Activated T-cell treated with anti-CD3 and anti-CD28 coated beads, Interleukin-2, amount 50 U/mL, for 24 hours (primary cell): ENCODE results near the gene MAEA.
"Not testable (repeated sequence)": the region's sequence is repeated elsewhere in the genome, so short reads cannot be mapped to it uniquely, and the experiment has no call there.

Experiments
- DNase-seq: peaks from one replicate; pipeline ENCODE4 v3.0.0-alpha.2; 2020
- H3K27ac Mint-ChIP-seq: 2 replicates; pipeline ENCODE4 v1.8.0; 2020; ENCODE audit warnings: mild to moderate bottlenecking, mixed read lengths
- H3K27me3 Mint-ChIP-seq: 2 replicates; pipeline ENCODE4 v1.8.0; 2020; ENCODE audit warnings: mixed read lengths
- H3K36me3 Mint-ChIP-seq: 2 replicates; pipeline ENCODE4 v1.8.0; 2020; ENCODE audit warnings: low read depth, mixed read lengths
- H3K4me1 Mint-ChIP-seq: 2 replicates; pipeline ENCODE4 v1.8.0; 2020; ENCODE audit warnings: low read depth, mixed read lengths
- H3K4me3 Mint-ChIP-seq: 2 replicates; pipeline ENCODE4 v1.8.0; 2020; ENCODE audit warnings: mild to moderate bottlenecking, moderate library complexity, mixed read lengths
- H3K9me3 Mint-ChIP-seq: 2 replicates; pipeline ENCODE4 v1.8.0; 2020; ENCODE audit warnings: mixed read lengths

The MAEA gene

GRCh38 chr4:1285151-1285789 is 4.4 kb upstream of the MAEA start:
- no peaks in the 10 kb centered on the region for H3K9me3 Mint-ChIP-seq
- H3K27me3 Mint-ChIP-seq = no peaks in the 10 kb centered on the region
- no peak overlapping the region for H3K27ac Mint-ChIP-seq
- H3K4me3 Mint-ChIP-seq = no peak overlapping the region
- peaks cover 2% of the 10 kb centered on the region for H3K36me3 Mint-ChIP-seq
- H3K4me1 Mint-ChIP-seq = peaks cover 8% of the 10 kb centered on the region
- no peak for DNase-seq

GRCh38 chr4:1285790-1286553 is 3.7 kb upstream of the MAEA start:
- Mint-ChIP-seq H3K4me1 (peaks cover 10% of the 10 kb centered on the region), H3K9me3 (no peaks in the 10 kb centered on the region), H3K27ac (no peak overlapping the region), H3K4me3 (no peak overlapping the region), H3K36me3 (peaks cover 7% of the 10 kb centered on the region), H3K27me3 (no peaks in the 10 kb centered on the region)
- peak; percentile 57 for DNase-seq

GRCh38 chr4:1288786-1289185 is 905 bp upstream of the MAEA start:
- Mint-ChIP-seq H3K4me3 (peak overlapping the region; percentile 97), H3K27me3 (no peaks in the 10 kb centered on the region), H3K9me3 (no peaks in the 10 kb centered on the region), H3K36me3 (peaks cover 28% of the 10 kb centered on the region), H3K27ac (peak overlapping the region; percentile 92), H3K4me1 (peaks cover 31% of the 10 kb centered on the region)
- DNase-seq = no peak

GRCh38 chr4:1290165-1290977 is 680 bp downstream of the MAEA start:
- Mint-ChIP-seq H3K4me3 (peak overlapping the region; percentile 97), H3K27me3 (no peaks in the 10 kb centered on the region), H3K27ac (peak overlapping the region; percentile 96), H3K9me3 (no peaks in the 10 kb centered on the region), H3K4me1 (peaks cover 45% of the 10 kb centered on the region), H3K36me3 (peaks cover 39% of the 10 kb centered on the region)
- peak; percentile 42 for DNase-seq

- H3K4me3 Mint-ChIP-seq = peak overlapping the region; percentile 97
- H3K9me3 Mint-ChIP-seq = no peaks in the 10 kb centered on the region
- DNase-seq = no peak
Measured at GRCh38 chr4:1291091-1291490, 1.4 kb downstream of the MAEA start.

GRCh38 chr4:1291996-1292702 is 2.5 kb downstream of the MAEA start:
- Mint-ChIP-seq H3K36me3 (peaks cover 48% of the 10 kb centered on the region), H3K27me3 (no peaks in the 10 kb centered on the region), H3K4me1 (peaks cover 53% of the 10 kb centered on the region), H3K27ac (peak overlapping the region; percentile 96), H3K9me3 (no peaks in the 10 kb centered on the region), H3K4me3 (peak overlapping the region; percentile 97)
- no peak for DNase-seq

More at GRCh38 chr4:1291091-1291490, 1.4 kb downstream of the MAEA start:
- peaks cover 46% of the 10 kb centered on the region for H3K4me1 Mint-ChIP-seq
- no peaks in the 10 kb centered on the region for H3K27me3 Mint-ChIP-seq
- H3K27ac Mint-ChIP-seq = peak overlapping the region; percentile 96
- peaks cover 39% of the 10 kb centered on the region for H3K36me3 Mint-ChIP-seq

GRCh38 chr4:1292703-1293011 is 3.0 kb downstream of the MAEA start:
- H3K27me3 Mint-ChIP-seq, DNase-seq, H3K4me3 Mint-ChIP-seq, H3K9me3 Mint-ChIP-seq: not testable (repeated sequence)
- Mint-ChIP-seq H3K27ac (peak overlapping the region; percentile 96), H3K4me1 (peaks cover 56% of the 10 kb centered on the region), H3K36me3 (peaks cover 53% of the 10 kb centered on the region)

- Mint-ChIP-seq H3K27me3 (no peaks in the 10 kb centered on the region), H3K4me3 (no peak overlapping the region), H3K4me1 (peaks cover 59% of the 10 kb centered on the region), H3K9me3 (no peaks in the 10 kb centered on the region), H3K36me3 (peaks cover 62% of the 10 kb centered on the region), H3K27ac (peak overlapping the region; percentile 61)
- no peak for DNase-seq
Measured at GRCh38 chr4:1293531-1293941, 3.8 kb downstream of the MAEA start.

- peaks cover 64% of the 10 kb centered on the region for H3K36me3 Mint-ChIP-seq
- no peaks in the 10 kb centered on the region for H3K27me3 Mint-ChIP-seq
- H3K27ac Mint-ChIP-seq = peak overlapping the region; percentile 61
- peaks cover 56% of the 10 kb centered on the region for H3K4me1 Mint-ChIP-seq
- no peak for DNase-seq
- no peak overlapping the region for H3K4me3 Mint-ChIP-seq
- no peaks in the 10 kb centered on the region for H3K9me3 Mint-ChIP-seq
Measured at GRCh38 chr4:1293991-1294390, 4.3 kb downstream of the MAEA start.

GRCh38 chr4:1294424-1294823 is 4.7 kb downstream of the MAEA start:
- Mint-ChIP-seq H3K4me3 (no peak overlapping the region), H3K9me3 (no peaks in the 10 kb centered on the region), H3K4me1 (peaks cover 59% of the 10 kb centered on the region), H3K36me3 (peaks cover 67% of the 10 kb centered on the region), H3K27me3 (no peaks in the 10 kb centered on the region), H3K27ac (no peak overlapping the region)
- no peak for DNase-seq

GRCh38 chr4:1294891-1295290 is 5.2 kb downstream of the MAEA start:
- no peak for DNase-seq
- no peak overlapping the region for H3K4me3 Mint-ChIP-seq
- H3K36me3 Mint-ChIP-seq = peaks cover 72% of the 10 kb centered on the region
- H3K9me3 Mint-ChIP-seq = no peaks in the 10 kb centered on the region
- H3K27ac Mint-ChIP-seq = peak overlapping the region; percentile 71
- no peaks in the 10 kb centered on the region for H3K27me3 Mint-ChIP-seq
- peaks cover 63% of the 10 kb centered on the region for H3K4me1 Mint-ChIP-seq

- H3K4me3 Mint-ChIP-seq = no peak overlapping the region
- H3K27ac Mint-ChIP-seq = peak overlapping the region; percentile 71
- H3K27me3 Mint-ChIP-seq = no peaks in the 10 kb centered on the region
- H3K9me3 Mint-ChIP-seq = no peaks in the 10 kb centered on the region
- peaks cover 69% of the 10 kb centered on the region for H3K4me1 Mint-ChIP-seq
- no peak for DNase-seq
- H3K36me3 Mint-ChIP-seq = peaks cover 76% of the 10 kb centered on the region
Measured at GRCh38 chr4:1295405-1296055, 5.8 kb downstream of the MAEA start.

GRCh38 chr4:1296324-1297022 is 6.8 kb downstream of the MAEA start:
- no peak overlapping the region for H3K4me3 Mint-ChIP-seq
- H3K4me1 Mint-ChIP-seq = peaks cover 71% of the 10 kb centered on the region
- DNase-seq = no peak
- H3K36me3 Mint-ChIP-seq = peaks cover 78% of the 10 kb centered on the region
- no peaks in the 10 kb centered on the region for H3K9me3 Mint-ChIP-seq
- peak overlapping the region; percentile 81 for H3K27ac Mint-ChIP-seq
- H3K27me3 Mint-ChIP-seq = no peaks in the 10 kb centered on the region
